DND-41 (cell line): ENCODE results near the gene BICDL1.

Source experiments
- EZH2 ChIP-seq: IDR thresholded peaks from 3 replicates; pipeline ENCODE4 v1.6.1; 2012; ENCODE audit warnings: borderline replicate concordance, low read depth, mild to moderate bottlenecking, moderate library complexity, low read length, inconsistent platforms; ENCODE audit not compliant: severe bottlenecking
- TF ChIP-seq, protein P1 (sequence below): IDR thresholded peaks from 2 replicates; pipeline ENCODE4 v1.5.1; 2012; ENCODE audit warnings: borderline replicate concordance, low read length, moderate library complexity, mild to moderate bottlenecking; ENCODE audit not compliant: poor library complexity, severe bottlenecking; ENCODE audit errors: extremely low read depth

DNA sequence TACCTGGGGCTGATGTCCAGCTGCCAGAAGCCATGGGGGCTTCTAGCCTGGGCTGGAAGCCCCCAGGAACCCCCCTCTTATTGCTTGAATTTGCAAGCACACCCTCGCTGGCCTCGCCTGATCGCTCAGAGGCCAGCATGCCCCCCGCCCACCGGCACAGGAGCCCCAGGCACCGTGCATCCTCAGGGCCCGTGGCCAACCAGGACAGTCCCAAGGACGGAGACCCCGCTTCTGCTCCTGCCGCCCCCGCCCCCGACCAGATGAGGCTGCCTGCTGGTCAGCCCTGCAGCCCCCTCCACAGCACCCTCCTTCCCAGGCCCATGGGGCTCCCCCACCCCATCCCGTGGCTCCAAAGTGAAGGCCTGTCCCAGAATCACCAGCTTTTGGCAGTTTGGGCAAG, 106.3 kb downstream of the BICDL1 start:
- TF ChIP-seq, protein P1, sequence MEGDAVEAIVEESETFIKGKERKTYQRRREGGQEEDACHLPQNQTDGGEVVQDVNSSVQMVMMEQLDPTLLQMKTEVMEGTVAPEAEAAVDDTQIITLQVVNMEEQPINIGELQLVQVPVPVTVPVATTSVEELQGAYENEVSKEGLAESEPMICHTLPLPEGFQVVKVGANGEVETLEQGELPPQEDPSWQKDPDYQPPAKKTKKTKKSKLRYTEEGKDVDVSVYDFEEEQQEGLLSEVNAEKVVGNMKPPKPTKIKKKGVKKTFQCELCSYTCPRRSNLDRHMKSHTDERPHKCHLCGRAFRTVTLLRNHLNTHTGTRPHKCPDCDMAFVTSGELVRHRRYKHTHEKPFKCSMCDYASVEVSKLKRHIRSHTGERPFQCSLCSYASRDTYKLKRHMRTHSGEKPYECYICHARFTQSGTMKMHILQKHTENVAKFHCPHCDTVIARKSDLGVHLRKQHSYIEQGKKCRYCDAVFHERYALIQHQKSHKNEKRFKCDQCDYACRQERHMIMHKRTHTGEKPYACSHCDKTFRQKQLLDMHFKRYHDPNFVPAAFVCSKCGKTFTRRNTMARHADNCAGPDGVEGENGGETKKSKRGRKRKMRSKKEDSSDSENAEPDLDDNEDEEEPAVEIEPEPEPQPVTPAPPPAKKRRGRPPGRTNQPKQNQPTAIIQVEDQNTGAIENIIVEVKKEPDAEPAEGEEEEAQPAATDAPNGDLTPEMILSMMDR = no peak
- TF ChIP-seq EZH2 = no peak
